Keratinocyte (primary cell): ENCODE data around the gene ARL6IP6. TPM values are rescaled to one million over a fixed set of nuclear protein-coding genes. Genes with fewer than 3 reads are reported as not detected.

Experiments used
- DNase-seq: peaks from one replicate; pipeline ENCODE4 v3.0.0-alpha.2; 2011; ENCODE audit warnings: low read depth, missing footprints, low spot score
- FAIRE-seq: peaks from 2 replicates; lab custom pipeline; 2011; peaks lifted over from hg19 to GRCh38; lab: Jason Lieb, UNC
- H2AFZ ChIP-seq: 2 replicates; pipeline ENCODE4 v1.6.0; 2012; ENCODE audit warnings: low read length, control low read depth, inconsistent platforms; ENCODE audit not compliant: control insufficient read depth
- H3K27ac ChIP-seq: 2 replicates; pipeline ENCODE4 v1.5.1; 2011; ENCODE audit warnings: low read length; ENCODE audit not compliant: control insufficient read depth, insufficient read depth
- H3K27me3 ChIP-seq: 3 replicates; pipeline ENCODE4 v1.6.0; 2011; ENCODE audit warnings: low read length; ENCODE audit not compliant: control insufficient read depth, insufficient read depth; ENCODE audit errors: extremely low read depth
- H3K36me3 ChIP-seq, 2 experiments: 2 replicates in 1 of 2; 3 replicates in 1 of 2; pipeline ENCODE4 v1.5.1; 2011; ENCODE audit warnings: low read length in 2 of 2, mild to moderate bottlenecking in 1 of 2; ENCODE audit not compliant: control insufficient read depth in 2 of 2, insufficient read depth in 2 of 2; ENCODE audit errors: extremely low read depth in 1 of 2
- H3K4me1 ChIP-seq: 3 replicates; pipeline ENCODE4 v1.5.1; 2011; ENCODE audit warnings: low read length; ENCODE audit not compliant: control insufficient read depth, insufficient read depth; ENCODE audit errors: extremely low read depth
- H3K4me2 ChIP-seq: 3 replicates; pipeline ENCODE4 v1.6.0; 2011; ENCODE audit warnings: low read depth, low read length; ENCODE audit not compliant: control insufficient read depth, insufficient read depth; ENCODE audit errors: extremely low read depth
- H3K4me3 ChIP-seq, 3 experiments: fragments of 200-600 bp in 1 of 3; sonication (generic) in 1 of 3; 2 replicates in 2 of 3; 3 replicates in 1 of 3; pipeline ENCODE4 v1.5.1; 2011 to 2016; ENCODE audit warnings: low read length in 3 of 3, mild to moderate bottlenecking in 3 of 3, control low read depth in 2 of 3, inconsistent platforms in 1 of 3, low read depth in 1 of 3, mixed read lengths in 1 of 3, mixed run types in 1 of 3, moderate library complexity in 1 of 3; ENCODE audit not compliant: control insufficient read depth in 2 of 3, insufficient read depth in 2 of 3; ENCODE audit errors: extremely low read depth in 1 of 3
- H3K79me2 ChIP-seq: 2 replicates; pipeline ENCODE4 v1.6.0; 2012; ENCODE audit warnings: low read length; ENCODE audit not compliant: control insufficient read depth, insufficient read depth
- H3K9ac ChIP-seq: 3 replicates; pipeline ENCODE4 v1.6.0; 2011; ENCODE audit warnings: low read length; ENCODE audit not compliant: control insufficient read depth, insufficient read depth; ENCODE audit errors: extremely low read depth
- H3K9me1 ChIP-seq: 3 replicates; pipeline ENCODE4 v1.6.0; 2011; ENCODE audit warnings: low read length; ENCODE audit not compliant: control insufficient read depth, insufficient read depth; ENCODE audit errors: extremely low read depth
- H3K9me3 ChIP-seq: 2 replicates; pipeline ENCODE4 v1.5.1; 2012; ENCODE audit warnings: low read depth, low read length; ENCODE audit not compliant: control insufficient read depth
- H4K20me1 ChIP-seq: 3 replicates; pipeline ENCODE4 v1.6.0; 2011; ENCODE audit warnings: low read length; ENCODE audit not compliant: control insufficient read depth, insufficient read depth; ENCODE audit errors: extremely low read depth
- EZH2 ChIP-seq: IDR thresholded peaks from one replicate; pipeline ENCODE4 v1.6.1; 2012; ENCODE audit warnings: inconsistent platforms, mild to moderate bottlenecking, low read length, moderate library complexity
- dilution Hi-C: fragments of 300-500 bp; cut with MboI; formaldehyde crosslinking; loops from one replicate; pipeline ENCODE4 v1.7.0; 2020; ENCODE audit warnings: low sequenced_read_pairs; ENCODE audit not compliant: extremely low pct_ligation_motif_present
- polyA plus RNA-seq, 5 experiments: library from polyadenylated mRNA; depleted of rRNA in 3 of 5; stranded (reverse) in 3 of 5; stranded (forward) in 1 of 5; unstranded in 1 of 5; fragments of >200 nt; gene quantifications; 1 replicate in 1 of 5; 2 replicates in 3 of 5; 3 replicates in 1 of 5; pipeline versions ENCODE4 v1.2.1 to v1.2.3, GENCODE V29; 2011 to 2012; ENCODE audit warnings: missing spikeins in 2 of 5, low read depth in 1 of 5, low replicate concordance in 1 of 5
- TF ChIP-seq, protein P1 (sequence below), 3 experiments: IDR thresholded peaks in 1 of 3; conservative IDR thresholded peaks in 1 of 3; optimal IDR thresholded peaks in 1 of 3; 2 replicates in 2 of 3; 3 replicates in 1 of 3; pipeline versions ENCODE3 to v1.5.1; 2011; ENCODE audit warnings: low read length in 3 of 3, mild to moderate bottlenecking in 3 of 3, moderate library complexity in 2 of 3, control low read depth in 1 of 3, inconsistent platforms in 1 of 3; ENCODE audit not compliant: insufficient read depth in 2 of 3; ENCODE audit errors: extremely low read depth in 1 of 3

The ARL6IP6 gene
- polyA plus RNA-seq, 1 donor (not counting 4 experiments of a cell fraction or from before 2014, with no cell fraction given), result 52.5 TPM

DNA sequence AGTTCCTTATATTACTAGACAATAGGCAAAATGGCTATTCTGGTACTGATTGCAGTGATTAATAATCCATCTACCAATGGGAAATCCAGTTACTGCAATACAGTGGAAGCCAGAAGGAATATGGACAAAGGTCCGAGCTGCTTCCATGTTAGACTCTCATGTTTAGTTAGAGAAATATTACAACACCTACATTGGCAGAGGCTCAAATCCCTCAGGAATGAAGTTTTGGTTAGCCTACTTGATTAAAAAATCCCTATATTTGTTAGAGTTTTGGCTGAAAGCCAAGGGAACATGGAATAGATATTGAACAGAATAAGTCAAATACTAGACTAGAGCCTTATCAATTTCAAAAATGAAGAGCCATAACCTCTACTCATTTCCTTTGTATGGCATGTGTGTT, 48.5 kb downstream of the ARL6IP6 start:
- Histone ChIP-seq H3K4me1 (no peaks in the 10 kb centered on the region), H4K20me1 (no peaks in the 10 kb centered on the region), H3K4me3 (no peak overlapping the region), H3K27ac (no peak overlapping the region), H3K27me3 (no peaks in the 10 kb centered on the region), H3K9me1 (no peaks in the 10 kb centered on the region), H3K79me2 (no peaks in the 10 kb centered on the region), H3K4me2 (no peak overlapping the region), H3K9me3 (no peaks in the 10 kb centered on the region), H2AFZ (no peak overlapping the region), H3K9ac (no peak overlapping the region), H3K36me3 (no peaks in the 10 kb centered on the region)
- TF ChIP-seq, protein P1, sequence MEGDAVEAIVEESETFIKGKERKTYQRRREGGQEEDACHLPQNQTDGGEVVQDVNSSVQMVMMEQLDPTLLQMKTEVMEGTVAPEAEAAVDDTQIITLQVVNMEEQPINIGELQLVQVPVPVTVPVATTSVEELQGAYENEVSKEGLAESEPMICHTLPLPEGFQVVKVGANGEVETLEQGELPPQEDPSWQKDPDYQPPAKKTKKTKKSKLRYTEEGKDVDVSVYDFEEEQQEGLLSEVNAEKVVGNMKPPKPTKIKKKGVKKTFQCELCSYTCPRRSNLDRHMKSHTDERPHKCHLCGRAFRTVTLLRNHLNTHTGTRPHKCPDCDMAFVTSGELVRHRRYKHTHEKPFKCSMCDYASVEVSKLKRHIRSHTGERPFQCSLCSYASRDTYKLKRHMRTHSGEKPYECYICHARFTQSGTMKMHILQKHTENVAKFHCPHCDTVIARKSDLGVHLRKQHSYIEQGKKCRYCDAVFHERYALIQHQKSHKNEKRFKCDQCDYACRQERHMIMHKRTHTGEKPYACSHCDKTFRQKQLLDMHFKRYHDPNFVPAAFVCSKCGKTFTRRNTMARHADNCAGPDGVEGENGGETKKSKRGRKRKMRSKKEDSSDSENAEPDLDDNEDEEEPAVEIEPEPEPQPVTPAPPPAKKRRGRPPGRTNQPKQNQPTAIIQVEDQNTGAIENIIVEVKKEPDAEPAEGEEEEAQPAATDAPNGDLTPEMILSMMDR (optimal IDR thresholded peaks at IDR 0.05 in 1 of 3, IDR thresholded peaks at IDR 0.05 in 1 of 3, conservative IDR thresholded peaks at IDR 0.05 in 1 of 3; ENCODE audit: extremely low read depth in 1 of 3, insufficient read depth in 2 of 3, low read length in 3 of 3), result no peak
- no peak for TF ChIP-seq EZH2
- no peak for DNase-seq
- dilution Hi-C loops, result no loop called here
- FAIRE-seq, result no peak

DNA sequence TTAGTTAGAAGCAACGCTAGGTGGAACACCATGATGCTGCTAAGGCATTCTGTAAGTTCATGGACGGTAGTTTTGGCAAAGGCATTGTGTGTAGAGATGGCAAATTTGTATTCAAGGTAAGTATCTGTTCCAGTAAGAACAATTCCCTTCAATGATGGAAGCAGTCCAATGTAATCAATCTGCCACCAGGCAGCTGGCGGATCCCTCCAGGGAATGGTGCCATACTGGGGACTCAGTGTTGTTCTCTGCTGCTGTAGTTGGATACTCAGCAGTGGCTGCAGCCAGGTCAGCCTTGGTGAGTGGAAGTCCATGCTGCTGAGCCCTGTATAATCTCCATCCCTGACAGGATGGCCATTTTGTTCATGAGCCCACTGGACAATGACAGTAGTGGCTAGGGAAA, 62.8 kb downstream of the ARL6IP6 start:
- Histone ChIP-seq H3K4me2 (no peak overlapping the region), H4K20me1 (no peaks in the 10 kb centered on the region), H3K36me3 (no peaks in the 10 kb centered on the region), H3K27ac (no peak overlapping the region), H3K9me1 (no peaks in the 10 kb centered on the region), H3K9me3 (no peaks in the 10 kb centered on the region), H3K27me3 (no peaks in the 10 kb centered on the region), H3K9ac (no peak overlapping the region), H3K4me3 (no peak overlapping the region), H3K79me2 (no peaks in the 10 kb centered on the region), H2AFZ (no peak overlapping the region), H3K4me1 (peaks cover 2% of the 10 kb centered on the region)
- TF ChIP-seq EZH2, result no peak
- TF ChIP-seq, protein P1 (optimal IDR thresholded peaks at IDR 0.05 in 1 of 3, IDR thresholded peaks at IDR 0.05 in 1 of 3, conservative IDR thresholded peaks at IDR 0.05 in 1 of 3; ENCODE audit: extremely low read depth in 1 of 3, insufficient read depth in 2 of 3, low read length in 3 of 3), result no peak
- FAIRE-seq (no peak), DNase-seq (no peak)
- dilution Hi-C loops, result no loop called here
